Right atrium auricular region (tissue), 2 donors: ENCODE results near the gene CC2D2B. TPM values are rescaled to one million over a fixed set of nuclear protein-coding genes. Genes with fewer than 3 reads are reported as not detected.
"Not testable (repeated sequence)": the region's sequence is repeated elsewhere in the genome, so short reads cannot be mapped to it uniquely, and the experiment has no call there.

Experiments
- DNase-seq: peaks from one replicate; pipeline ENCODE4 v3.0.0-alpha.2; 2019; ENCODE audit warnings: low spot score
- H3K27ac ChIP-seq, 2 donors: fragments of 200-600 bp; sonication (generic); 1 replicate in 1 of 2; 2 replicates in 1 of 2; pipeline ENCODE4 v1.5.1; 2016 to 2019
- H3K27me3 ChIP-seq, 2 donors: fragments of 200-600 bp; sonication (generic); one replicate each; pipeline versions ENCODE4 v1.5.1 to v1.6.0; 2017 to 2019
- H3K36me3 ChIP-seq: fragments of 200-600 bp; sonication (generic); one replicate; pipeline ENCODE4 v1.5.1; 2016
- H3K4me1 ChIP-seq, 2 donors: fragments of 200-600 bp; sonication (generic); one replicate each; pipeline versions ENCODE4 v1.5.1 to v1.6.0; 2017 to 2019
- H3K4me3 ChIP-seq, 2 donors: fragments of 200-600 bp; sonication (generic); 1 replicate in 1 of 2; 2 replicates in 1 of 2; pipeline ENCODE4 v1.5.1; 2017 to 2019; ENCODE audit warnings: mild to moderate bottlenecking in 1 of 2, moderate library complexity in 1 of 2
- H3K9me3 ChIP-seq, 2 donors: fragments of 200-600 bp; sonication (generic); one replicate each; pipeline ENCODE4 v1.5.1; 2019
- total RNA-seq, 2 donors: library from RNA; depleted of rRNA; stranded (reverse); fragments of >200 nt; gene quantifications; one replicate each; pipeline ENCODE4 v1.1.0, GENCODE V29; 2016
- TF ChIP-seq, protein P1 (sequence below), 2 donors: fragments of 200-600 bp; sonication (generic); IDR thresholded peaks; one replicate each; pipeline ENCODE4 v1.5.1; 2019; ENCODE audit warnings: antibody characterized with exemption in 2 of 2

The CC2D2B gene
- total RNA-seq, 2 donors from 2014 or later = 0.98 to 1.6 TPM

DNA sequence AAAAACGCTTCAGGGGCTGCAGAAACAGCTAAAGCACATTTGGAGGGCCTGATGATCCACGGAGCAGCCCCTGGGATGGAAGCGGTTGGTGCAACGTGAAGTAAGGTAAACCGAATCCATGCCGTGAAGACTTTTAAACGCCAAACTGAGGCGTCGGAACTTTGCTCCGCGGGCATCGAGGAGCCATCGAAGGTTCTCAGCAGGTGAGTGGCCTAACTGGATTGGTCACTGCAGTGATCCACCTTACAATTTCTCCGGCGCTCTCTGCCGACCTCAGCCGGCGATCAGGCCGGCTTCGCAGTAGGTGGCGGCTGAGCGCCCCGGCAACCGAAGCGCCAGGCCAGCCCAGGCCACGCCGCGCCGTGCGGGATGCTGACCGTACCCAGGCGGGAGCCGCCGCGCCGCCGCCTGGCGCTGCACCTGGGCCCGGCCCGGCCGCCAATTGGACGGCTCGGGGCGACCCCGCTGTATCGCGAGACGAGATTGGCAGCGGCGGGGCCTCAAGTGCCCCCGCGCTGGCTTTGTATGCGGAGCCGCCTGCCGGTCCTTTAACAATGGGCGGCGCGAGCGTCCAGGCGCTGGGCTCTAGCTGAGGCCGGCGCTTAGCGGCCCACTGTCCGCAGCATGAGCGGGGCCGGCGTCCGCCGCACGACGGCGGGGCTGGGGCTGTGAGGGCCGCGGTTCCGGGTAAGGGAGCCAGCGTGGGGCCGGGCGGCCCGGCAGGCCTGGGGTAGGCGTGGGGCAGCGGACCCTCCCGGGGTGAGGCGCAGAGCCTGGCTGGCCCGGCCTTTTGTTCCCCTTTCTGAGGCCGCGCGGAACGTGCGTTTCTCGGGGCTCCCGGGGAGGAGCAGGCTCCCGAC is 135.5 kb downstream of the CC2D2B start, which contains the start of gene CCNJ:
TSS of gene CCNJ (plus strand) at position 551 of the 860 bp plus-strand sequence. CDS start 811 bp downstream, outside the sequence.
- Histone ChIP-seq H3K27ac (peak within 1 kb of the TSS; percentile 76 to 83), H3K4me1 (peaks cover 0 to 14% of the 10 kb centered on the region in 2 donors), H3K4me3 (peak within 1 kb of the TSS; percentile 66 to 87), H3K27me3 (no peaks in the 10 kb centered on the region), H3K36me3 (no peaks in the 10 kb centered on the region), H3K9me3 (no peaks in the 10 kb centered on the region)
- peak; percentile 81 for DNase-seq
- TF ChIP-seq, protein P1, sequence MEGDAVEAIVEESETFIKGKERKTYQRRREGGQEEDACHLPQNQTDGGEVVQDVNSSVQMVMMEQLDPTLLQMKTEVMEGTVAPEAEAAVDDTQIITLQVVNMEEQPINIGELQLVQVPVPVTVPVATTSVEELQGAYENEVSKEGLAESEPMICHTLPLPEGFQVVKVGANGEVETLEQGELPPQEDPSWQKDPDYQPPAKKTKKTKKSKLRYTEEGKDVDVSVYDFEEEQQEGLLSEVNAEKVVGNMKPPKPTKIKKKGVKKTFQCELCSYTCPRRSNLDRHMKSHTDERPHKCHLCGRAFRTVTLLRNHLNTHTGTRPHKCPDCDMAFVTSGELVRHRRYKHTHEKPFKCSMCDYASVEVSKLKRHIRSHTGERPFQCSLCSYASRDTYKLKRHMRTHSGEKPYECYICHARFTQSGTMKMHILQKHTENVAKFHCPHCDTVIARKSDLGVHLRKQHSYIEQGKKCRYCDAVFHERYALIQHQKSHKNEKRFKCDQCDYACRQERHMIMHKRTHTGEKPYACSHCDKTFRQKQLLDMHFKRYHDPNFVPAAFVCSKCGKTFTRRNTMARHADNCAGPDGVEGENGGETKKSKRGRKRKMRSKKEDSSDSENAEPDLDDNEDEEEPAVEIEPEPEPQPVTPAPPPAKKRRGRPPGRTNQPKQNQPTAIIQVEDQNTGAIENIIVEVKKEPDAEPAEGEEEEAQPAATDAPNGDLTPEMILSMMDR (IDR thresholded peaks at IDR 0.05) = peak in 1 of 2 donors; percentile 44

DNA sequence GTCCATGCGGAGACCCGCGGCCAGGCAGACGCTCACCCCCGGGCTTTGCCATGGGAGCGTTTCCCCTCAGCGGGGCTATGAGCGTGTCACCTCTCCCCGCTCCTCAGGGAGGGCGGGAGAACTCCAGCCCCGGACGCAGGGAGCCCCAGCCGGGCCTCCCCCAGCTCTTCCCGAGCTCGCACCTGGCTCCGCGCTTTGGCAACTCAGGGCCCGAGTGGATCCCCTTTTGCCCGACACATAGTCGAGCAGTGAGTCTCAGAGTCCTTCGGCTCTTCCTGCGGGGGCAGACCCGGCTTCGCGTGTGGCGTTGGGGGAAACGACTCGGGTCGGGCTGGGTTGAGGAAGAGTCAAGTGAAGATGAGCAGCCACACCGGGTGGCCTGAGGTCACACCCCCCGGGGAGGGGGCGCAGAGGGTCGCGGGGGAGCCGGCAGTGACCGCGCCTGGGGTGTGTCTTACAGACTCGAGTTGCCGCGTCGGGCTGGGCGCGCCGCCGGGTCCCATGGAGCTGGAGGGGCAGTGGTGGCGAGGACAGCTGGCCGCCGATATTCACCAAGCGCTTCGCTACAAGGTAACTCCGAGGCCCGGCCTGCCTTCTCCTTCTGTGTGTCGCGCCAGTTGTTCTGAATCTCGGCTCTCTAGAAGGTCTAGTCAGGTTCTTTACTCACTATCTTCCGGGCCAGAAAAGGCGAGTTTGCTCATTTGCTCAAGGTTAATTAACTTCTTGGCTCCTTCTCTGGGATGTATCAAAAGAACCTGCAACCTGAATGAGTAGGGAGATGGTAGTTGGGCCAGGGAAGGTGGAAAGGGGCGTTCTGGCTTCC is 136.3 kb downstream of the CC2D2B start:
- peak; percentile 67 for DNase-seq
- TF ChIP-seq, protein P1 (IDR thresholded peaks at IDR 0.05) = no peak
- Histone ChIP-seq H3K4me3 (peak overlapping the region; percentile 66 to 87), H3K27ac (peak overlapping the region; percentile 76 to 83), H3K27me3 (no peaks in the 10 kb centered on the region), H3K4me1 (peaks cover 0 to 14% of the 10 kb centered on the region in 2 donors), H3K9me3 (no peaks in the 10 kb centered on the region), H3K36me3 (no peaks in the 10 kb centered on the region)

DNA sequence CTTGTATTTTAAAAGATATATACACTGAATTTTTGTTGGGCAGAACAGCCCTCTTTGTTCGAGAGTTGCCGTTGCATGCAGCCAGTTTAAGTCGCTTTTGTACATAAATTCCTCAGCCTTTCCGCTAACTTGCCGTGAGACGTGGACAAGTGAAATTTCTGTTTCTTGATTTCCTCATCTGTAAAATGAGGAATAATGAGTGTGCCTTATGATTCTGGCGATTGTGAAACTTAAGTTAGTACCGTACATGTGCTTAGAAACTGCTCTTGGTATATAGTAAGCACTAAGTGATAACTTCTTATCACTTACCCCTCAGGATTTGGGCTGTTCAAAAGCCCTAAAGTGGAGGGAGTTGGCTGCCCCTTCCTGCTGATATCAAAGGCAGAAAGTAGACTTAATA is 137.0 kb downstream of the CC2D2B start:
- TF ChIP-seq, protein P1 (IDR thresholded peaks at IDR 0.05) = no peak
- no peaks in the 10 kb centered on the region for H3K27me3 ChIP-seq
- no peaks in the 10 kb centered on the region for H3K36me3 ChIP-seq
- peaks cover 0 to 14% of the 10 kb centered on the region in 2 donors for H3K4me1 ChIP-seq
- peak overlapping the region in 1 of 2 donors; percentile 83 for H3K27ac ChIP-seq
- no peaks in the 10 kb centered on the region for H3K9me3 ChIP-seq
- peak overlapping the region; percentile 66 to 87 for H3K4me3 ChIP-seq
- no peak for DNase-seq

DNA sequence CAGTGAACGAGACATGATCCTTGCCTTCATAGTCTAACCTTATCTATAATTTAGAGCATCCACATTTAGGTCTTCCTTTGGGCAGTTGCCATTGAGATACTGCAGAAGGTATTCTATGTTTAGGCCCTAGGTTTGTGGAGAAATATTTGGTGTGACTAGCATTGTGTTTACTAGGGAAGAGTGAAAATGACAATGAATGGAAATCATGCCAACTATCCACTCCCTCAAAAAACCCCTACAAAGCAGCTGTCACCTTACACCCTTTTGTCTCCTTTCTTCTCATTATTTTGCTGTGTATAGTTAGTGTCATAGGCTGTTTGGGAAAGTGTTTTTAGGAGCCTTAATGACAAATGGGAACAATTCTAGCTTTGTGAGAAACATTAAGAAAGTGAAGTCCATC is 138.8 kb downstream of the CC2D2B start:
- peaks cover 0 to 14% of the 10 kb centered on the region in 2 donors for H3K4me1 ChIP-seq
- TF ChIP-seq, protein P1 (IDR thresholded peaks at IDR 0.05) = no peak
- no peak for DNase-seq
- H3K27ac ChIP-seq = no peak overlapping the region
- H3K27me3 ChIP-seq = no peaks in the 10 kb centered on the region
- H3K36me3 ChIP-seq = peaks cover 13% of the 10 kb centered on the region
- no peak overlapping the region for H3K4me3 ChIP-seq
- H3K9me3 ChIP-seq = no peaks in the 10 kb centered on the region

DNA sequence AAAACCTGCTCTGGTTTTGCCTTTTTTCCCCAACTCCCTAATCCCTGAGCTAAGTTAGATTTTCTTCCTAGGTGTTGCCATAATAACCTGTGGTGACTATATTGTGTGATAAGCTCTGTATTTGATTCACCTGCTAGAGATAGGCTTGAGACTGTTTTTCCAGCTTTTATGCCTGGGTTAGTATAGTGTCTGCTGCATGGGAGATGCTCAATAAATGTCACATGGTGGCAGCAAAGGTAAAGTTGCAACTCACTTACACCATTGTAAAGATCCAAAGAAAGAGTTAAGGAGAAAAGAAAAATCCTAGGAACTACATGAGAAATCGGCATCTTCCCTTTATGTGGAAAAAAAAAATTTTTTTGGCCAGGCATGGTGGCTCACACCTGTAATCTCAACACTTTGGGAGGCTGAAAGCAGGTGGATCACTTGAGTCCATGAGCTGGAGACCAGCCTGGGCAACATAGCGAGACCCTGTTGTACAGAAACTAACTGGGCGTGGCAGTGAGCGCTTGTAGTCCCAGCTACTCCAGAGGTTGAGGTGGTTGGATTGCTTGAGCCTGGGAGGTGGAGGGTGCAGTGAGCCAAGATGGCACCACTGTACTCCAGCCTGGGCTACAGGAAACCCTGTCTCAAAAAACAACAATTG is 139.4 kb downstream of the CC2D2B start:
- H3K4me3 ChIP-seq = no peak overlapping the region
- TF ChIP-seq, protein P1 (IDR thresholded peaks at IDR 0.05) = no peak
- H3K4me1 ChIP-seq = peaks cover 0 to 14% of the 10 kb centered on the region in 2 donors
- H3K27me3 ChIP-seq = no peaks in the 10 kb centered on the region
- no peak for DNase-seq
- no peaks in the 10 kb centered on the region for H3K9me3 ChIP-seq
- peaks cover 15% of the 10 kb centered on the region for H3K36me3 ChIP-seq
- no peak overlapping the region for H3K27ac ChIP-seq

DNA sequence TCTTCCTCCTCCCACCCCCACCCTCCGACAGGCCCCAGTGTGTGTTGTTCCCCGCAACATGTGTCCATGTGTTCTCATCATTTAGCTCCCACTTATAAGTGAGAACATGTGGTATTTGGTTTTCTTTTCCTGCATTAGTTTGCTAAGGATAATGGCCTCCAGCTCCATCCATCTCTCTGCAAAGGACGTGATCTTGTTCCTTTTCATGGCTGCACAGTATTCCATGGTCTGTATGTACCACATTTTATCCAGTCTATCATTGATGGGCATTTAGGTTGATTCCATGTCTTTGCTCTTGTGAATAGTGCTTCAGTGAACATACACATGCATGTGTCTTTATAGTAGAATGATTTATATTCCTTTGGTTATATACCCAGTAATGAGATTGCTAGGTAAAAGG is 140.2 kb downstream of the CC2D2B start:
- not testable (repeated sequence) for H3K9me3 ChIP-seq, H3K27me3 ChIP-seq, H3K27ac ChIP-seq, DNase-seq, H3K4me3 ChIP-seq
- H3K4me1 ChIP-seq = peaks cover 0 to 10% of the 10 kb centered on the region in 2 donors
- H3K36me3 ChIP-seq = peaks cover 15% of the 10 kb centered on the region
